ENCODE results near the gene DDN.

The DDN gene

GRCh38 chr12:49038291-49038955 lies 39.2 kb upstream of the DDN start:
- ChIA-PET POLR2A (no interaction called here), CTCF (interaction anchor here (1.2 to 8.5 kb wide), 8 partner anchors 8 to 50 kb away, joined by 3 to 68 read pairs (median 5); no protein-coding TSS in a partner anchor)
- H3K4me3 ChIP-seq (ENCODE audit: low read depth, low read length): no peak overlapping the region
- no peak for DNase-seq (ENCODE audit: low read depth, low spot score)
- no peak for TF ChIP-seq CTCF (IDR thresholded peaks at IDR 0.05; ENCODE audit: insufficient read depth, low read length, missing control alignments)

- no peak for DNase-seq (ENCODE audit: low read depth, low spot score)
- CTCF ChIA-PET: interaction anchor here (1.2 to 8.5 kb wide), 6 partner anchors 8 to 23 kb away, joined by 4 to 68 read pairs (median 5); no protein-coding TSS in a partner anchor
- H3K4me3 ChIP-seq (ENCODE audit: low read depth, low read length): no peak overlapping the region
- POLR2A ChIA-PET: interaction anchor here (1.0 kb wide), 1 partner anchor 9 kb away, joined by 3 read pairs; no protein-coding TSS in a partner anchor
- no peak for TF ChIP-seq CTCF (IDR thresholded peaks at IDR 0.05; ENCODE audit: insufficient read depth, low read length, missing control alignments)
Observed at GRCh38 chr12:49037947-49038237, 38.7 kb upstream of the DDN start.

GRCh38 chr12:49037111-49037946 lies 38.2 kb upstream of the DDN start:
- H3K4me3 ChIP-seq (ENCODE audit: low read depth, low read length): no peak overlapping the region
- no peak for DNase-seq (ENCODE audit: low read depth, low spot score)
- ChIA-PET POLR2A (interaction anchor here (1.0 kb wide), 1 partner anchor 8 kb away, joined by 3 read pairs; no protein-coding TSS in a partner anchor), CTCF (interaction anchor here (1.0 to 8.5 kb wide), 8 partner anchors 9 to 41 kb away, joined by 3 to 68 read pairs (median 5); no protein-coding TSS in a partner anchor)
- no peak for TF ChIP-seq CTCF (IDR thresholded peaks at IDR 0.05; ENCODE audit: insufficient read depth, low read length, missing control alignments)

GRCh38 chr12:49036029-49036428 lies 36.9 kb upstream of the DDN start:
- DNase-seq (ENCODE audit: low read depth, low spot score): no peak
- CTCF ChIA-PET: interaction anchor here (4.8 to 8.5 kb wide), 2 partner anchors 10 to 16 kb away, joined by 33 to 68 read pairs; no protein-coding TSS in a partner anchor
- POLR2A ChIA-PET: no interaction called here
- TF ChIP-seq CTCF (IDR thresholded peaks at IDR 0.05; ENCODE audit: insufficient read depth, low read length, missing control alignments): no peak
- H3K4me3 ChIP-seq (ENCODE audit: low read depth, low read length): no peak overlapping the region

- no peak overlapping the region for H3K4me3 ChIP-seq (ENCODE audit: low read depth, low read length)
- no peak for TF ChIP-seq CTCF (IDR thresholded peaks at IDR 0.05; ENCODE audit: insufficient read depth, low read length, missing control alignments)
- ChIA-PET POLR2A (interaction anchor here (1.5 kb wide), 1 partner anchor 13 kb away, joined by 4 read pairs; no protein-coding TSS in a partner anchor), CTCF (interaction anchor here (1.1 to 8.5 kb wide), 4 partner anchors 12 to 54 kb away, joined by 3 to 68 read pairs (median 35); no protein-coding TSS in a partner anchor)
- DNase-seq (ENCODE audit: low read depth, low spot score): no peak
Observed at GRCh38 chr12:49034286-49034622, 35.1 kb upstream of the DDN start.
